ENCODE measurements around the gene CBFA2T2.
"Not testable (repeated sequence)": the region's sequence is repeated elsewhere in the genome, so short reads cannot be mapped to it uniquely, and the experiment has no call there.

Gene CBFA2T2

GRCh38 chr20:33685328-33686099, 195.6 kb downstream of the CBFA2T2 start:
- DNase-seq, result peak; percentile 81 to 84

- DNase-seq, result peak; percentile 98 to 99
These were observed 196.4 kb downstream of the CBFA2T2 start, which contains the start of gene E2F1 for GRCh38 chr20:33686100-33686983. E2F1 (minus strand) TSS chr20:33686385; CDS start chr20:33686264, 121 bp downstream.

GRCh38 chr20:33686984-33687366, 197.1 kb downstream of the CBFA2T2 start:
- no peak for DNase-seq

- peak in 1 of 2 experiments; percentile 19 for DNase-seq
These were observed 197.5 kb downstream of the CBFA2T2 start for GRCh38 chr20:33687370-33687915.

- peak in 1 of 2 experiments; percentile 44 for DNase-seq
These were observed 198.4 kb downstream of the CBFA2T2 start for GRCh38 chr20:33687993-33688937.

GRCh38 chr20:33688938-33689424, 199.1 kb downstream of the CBFA2T2 start:
- no peak for DNase-seq

- DNase-seq, result no peak
These were observed 199.6 kb downstream of the CBFA2T2 start for GRCh38 chr20:33689493-33689892.

- DNase-seq, result peak; percentile 69 to 72
These were observed 200.1 kb downstream of the CBFA2T2 start for GRCh38 chr20:33689973-33690372.

- DNase-seq, result no peak
These were observed 203.4 kb downstream of the CBFA2T2 start for GRCh38 chr20:33693289-33693688.

- no peak for DNase-seq
These were observed 204.1 kb downstream of the CBFA2T2 start for GRCh38 chr20:33693741-33694638.

GRCh38 chr20:33694639-33695012, 204.7 kb downstream of the CBFA2T2 start:
- DNase-seq, result no peak

GRCh38 chr20:33696448-33696847, 206.6 kb downstream of the CBFA2T2 start:
- no peak for DNase-seq

GRCh38 chr20:33697129-33697528, 207.2 kb downstream of the CBFA2T2 start:
- no peak for DNase-seq

- DNase-seq, result not testable (repeated sequence)
These were observed 209.1 kb downstream of the CBFA2T2 start for GRCh38 chr20:33698966-33699365.
